HG03045 (cell line): ENCODE results near the gene HERPUD1.
"Not testable (repeated sequence)": the region's sequence is repeated elsewhere in the genome, so short reads cannot be mapped to it uniquely, and the experiment has no call there.

Experiments used
- ATAC-seq: cut with Tn5 transposase; IDR thresholded peaks from one replicate; pipeline ENCODE4 v1.9.1; 2021; ENCODE audit warnings: mild to moderate bottlenecking, moderate library complexity; ENCODE audit not compliant: unreplicated experiment

HERPUD1 gene

GRCh38 chr16:56977823-56978430 lies 46.0 kb downstream of the HERPUD1 start:
- ATAC-seq: no peak

GRCh38 chr16:56980201-56980535 lies 48.2 kb downstream of the HERPUD1 start:
- ATAC-seq: no peak

- ATAC-seq: no peak
Observed at GRCh38 chr16:56980792-56981724, 49.1 kb downstream of the HERPUD1 start.

- no peak for ATAC-seq
Observed at GRCh38 chr16:56981729-56982271, 49.9 kb downstream of the HERPUD1 start.

GRCh38 chr16:56982695-56983094 lies 50.8 kb downstream of the HERPUD1 start:
- ATAC-seq: no peak

GRCh38 chr16:56983211-56983751 lies 51.3 kb downstream of the HERPUD1 start:
- no peak for ATAC-seq

- ATAC-seq: no peak
Observed at GRCh38 chr16:56984639-56985038, 52.7 kb downstream of the HERPUD1 start.

GRCh38 chr16:56985288-56985961 lies 53.5 kb downstream of the HERPUD1 start:
- no peak for ATAC-seq

GRCh38 chr16:56985962-56986360 lies 54.0 kb downstream of the HERPUD1 start:
- no peak for ATAC-seq

- no peak for ATAC-seq
Observed at GRCh38 chr16:56986361-56986760, 54.4 kb downstream of the HERPUD1 start.

- ATAC-seq: not testable (repeated sequence)
Observed at GRCh38 chr16:56986908-56987307, 55.0 kb downstream of the HERPUD1 start.

GRCh38 chr16:56987692-56988091 lies 55.8 kb downstream of the HERPUD1 start:
- ATAC-seq: no peak

GRCh38 chr16:56988161-56988947 lies 56.4 kb downstream of the HERPUD1 start:
- no peak for ATAC-seq

- peak; percentile 81 for ATAC-seq
Observed at GRCh38 chr16:56988948-56989945, 57.3 kb downstream of the HERPUD1 start, which contains the start of gene NLRC5. NLRC5 (plus strand) TSS chr16:56989557; CDS start chr16:57020713, 31,156 bp downstream.

GRCh38 chr16:56989988-56990387 lies 58.0 kb downstream of the HERPUD1 start:
- ATAC-seq: no peak

GRCh38 chr16:56990407-56991286 lies 58.7 kb downstream of the HERPUD1 start:
- no peak for ATAC-seq

- ATAC-seq: not testable (repeated sequence)
Observed at GRCh38 chr16:56992431-56992830, 60.5 kb downstream of the HERPUD1 start.

- ATAC-seq: no peak
Observed at GRCh38 chr16:56993204-56993603, 61.3 kb downstream of the HERPUD1 start.
